ENCODE measurements around the gene GULP1. TPM values are rescaled to one million over a fixed set of nuclear protein-coding genes. Genes with fewer than 3 reads are reported as not detected.
A peak's percentile ranks its signal among the peaks of the same experiment; 100 is the strongest.

GULP1 gene
- total RNA-seq, 1 experiment from 2014 or later = 86.8 TPM

GRCh38 chr2:188328419-188328818 is 36.7 kb downstream of the GULP1 start:
- BruUV-seq (replicated peaks) = no TSS peak
- H3K4me3 Mint-ChIP-seq (ENCODE audit: low read depth, unreplicated experiment) = no peak overlapping the region
- no peak overlapping the region for H3K27ac Mint-ChIP-seq (ENCODE audit: unreplicated experiment)
- CTCF ChIA-PET = no interaction called here
- H3K27me3 Mint-ChIP-seq (ENCODE audit: unreplicated experiment) = no peaks in the 10 kb centered on the region
- intact Hi-C loops (cut with micrococcal nuclease; ENCODE audit: unreplicated experiment) = no loop called here
- peaks cover 15% of the 10 kb centered on the region for H3K4me1 Mint-ChIP-seq (ENCODE audit: low read depth, unreplicated experiment)
- TF ChIP-seq CTCF (IDR thresholded peaks at IDR 0.05; ENCODE audit: unreplicated experiment) = no peak
- H3K9me3 Mint-ChIP-seq (ENCODE audit: low read depth, unreplicated experiment) = no peaks in the 10 kb centered on the region
- DNase-seq = no peak
- no peaks in the 10 kb centered on the region for H3K36me3 Mint-ChIP-seq (ENCODE audit: insufficient read depth, unreplicated experiment)

DNA sequence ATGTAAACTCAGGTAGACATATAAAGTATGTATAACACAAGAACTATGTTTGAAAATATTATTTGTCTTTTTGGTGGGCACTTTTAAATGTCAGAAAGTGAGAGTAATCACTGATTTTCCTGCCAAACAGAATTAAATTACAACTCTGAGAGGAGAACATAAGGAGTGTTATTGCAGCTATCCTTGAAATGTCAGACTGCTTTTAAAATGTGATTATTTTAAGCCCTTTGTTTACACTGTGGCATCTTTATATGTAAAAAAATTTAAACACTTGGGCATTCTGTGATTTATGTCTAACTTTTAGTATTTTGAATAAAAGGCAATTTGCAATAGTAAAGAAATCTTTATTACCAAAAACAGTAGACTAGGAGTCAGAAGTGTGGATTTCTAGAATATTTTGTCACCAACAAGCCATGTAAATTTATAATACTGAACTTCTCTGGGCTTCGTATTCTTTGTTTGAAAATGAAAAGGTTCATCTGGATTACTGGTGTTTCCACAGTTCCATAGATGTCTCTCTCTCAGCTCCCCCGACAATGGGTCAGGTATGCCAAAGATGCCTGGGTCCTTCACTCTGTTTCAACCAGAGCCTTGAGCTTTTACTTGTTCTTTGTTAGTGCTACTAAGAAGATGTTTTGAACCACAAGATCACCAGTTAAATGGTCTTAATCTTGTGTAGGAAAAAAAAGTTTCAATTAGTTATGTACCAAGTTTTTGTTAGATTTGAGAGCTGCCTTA is 38.8 kb downstream of the GULP1 start:
- BruUV-seq (replicated peaks) = no TSS peak
- Mint-ChIP-seq H3K36me3 (ENCODE audit: insufficient read depth, unreplicated experiment) (peaks cover 4% of the 10 kb centered on the region), H3K9me3 (ENCODE audit: low read depth, unreplicated experiment) (no peaks in the 10 kb centered on the region), H3K27me3 (ENCODE audit: unreplicated experiment) (no peaks in the 10 kb centered on the region), H3K27ac (ENCODE audit: unreplicated experiment) (no peak overlapping the region), H3K4me1 (ENCODE audit: low read depth, unreplicated experiment) (peaks cover 17% of the 10 kb centered on the region), H3K4me3 (ENCODE audit: low read depth, unreplicated experiment) (no peak overlapping the region)
- DNase-seq = no peak
- TF ChIP-seq CTCF (IDR thresholded peaks at IDR 0.05; ENCODE audit: unreplicated experiment) = no peak
- intact Hi-C loops (cut with micrococcal nuclease; ENCODE audit: unreplicated experiment) = no loop called here
- CTCF ChIA-PET = no interaction called here

GRCh38 chr2:188332619-188333018 is 40.9 kb downstream of the GULP1 start:
- DNase-seq = no peak
- peak overlapping the region; percentile 10 for H3K27ac Mint-ChIP-seq (ENCODE audit: unreplicated experiment)
- H3K36me3 Mint-ChIP-seq (ENCODE audit: insufficient read depth, unreplicated experiment) = peaks cover 9% of the 10 kb centered on the region
- H3K27me3 Mint-ChIP-seq (ENCODE audit: unreplicated experiment) = no peaks in the 10 kb centered on the region
- BruUV-seq (replicated peaks) = no TSS peak
- intact Hi-C loops (cut with micrococcal nuclease; ENCODE audit: unreplicated experiment) = no loop called here
- CTCF ChIA-PET = interaction anchor here (0.7 kb wide), 1 partner anchor 129 kb away, joined by 3 read pairs; no protein-coding TSS in a partner anchor
- no peak overlapping the region for H3K4me3 Mint-ChIP-seq (ENCODE audit: low read depth, unreplicated experiment)
- no peaks in the 10 kb centered on the region for H3K9me3 Mint-ChIP-seq (ENCODE audit: low read depth, unreplicated experiment)
- TF ChIP-seq CTCF (IDR thresholded peaks at IDR 0.05; ENCODE audit: unreplicated experiment) = no peak
- peaks cover 17% of the 10 kb centered on the region for H3K4me1 Mint-ChIP-seq (ENCODE audit: low read depth, unreplicated experiment)

DNA sequence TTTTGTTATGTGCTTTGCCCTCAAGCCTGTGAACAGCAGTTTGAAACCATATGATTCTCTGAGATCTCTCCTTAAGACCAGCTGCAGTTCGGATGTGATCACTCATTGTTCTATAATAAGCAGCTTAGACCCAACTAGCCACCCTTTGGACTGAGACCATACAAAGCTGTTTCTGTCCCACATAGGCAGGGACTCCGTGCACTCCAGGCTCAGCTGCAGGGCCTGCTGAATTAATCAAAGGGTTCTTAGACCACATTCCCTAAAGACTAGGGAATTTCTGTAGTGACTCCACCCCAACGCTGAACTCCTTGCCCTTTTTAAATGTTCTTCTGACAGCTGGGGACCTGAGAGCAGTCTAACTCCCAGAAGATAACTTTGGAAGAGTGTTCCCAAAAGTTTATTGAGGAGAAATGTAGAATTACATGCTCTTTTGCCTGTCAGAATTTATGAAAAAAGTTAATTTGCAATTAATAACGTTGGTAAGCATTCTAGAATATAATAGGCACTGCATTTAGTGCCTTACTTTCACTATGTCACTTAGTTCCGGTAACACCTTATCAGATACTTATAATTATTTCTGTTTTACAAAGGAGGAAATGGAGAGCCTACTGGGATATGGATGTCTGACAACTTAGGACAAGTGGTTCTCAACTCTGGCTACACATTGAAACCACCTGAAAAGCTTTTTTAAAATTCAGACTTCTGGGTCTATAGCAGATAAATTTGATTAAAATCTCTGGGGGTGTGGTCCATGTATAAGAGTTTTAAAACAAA is 42.3 kb downstream of the GULP1 start:
- Mint-ChIP-seq H3K4me1 (ENCODE audit: low read depth, unreplicated experiment) (peaks cover 17% of the 10 kb centered on the region), H3K9me3 (ENCODE audit: low read depth, unreplicated experiment) (no peaks in the 10 kb centered on the region), H3K36me3 (ENCODE audit: insufficient read depth, unreplicated experiment) (peaks cover 9% of the 10 kb centered on the region), H3K4me3 (ENCODE audit: low read depth, unreplicated experiment) (peak overlapping the region; percentile 29), H3K27me3 (ENCODE audit: unreplicated experiment) (no peaks in the 10 kb centered on the region), H3K27ac (ENCODE audit: unreplicated experiment) (peak overlapping the region; percentile 55)
- no peak for DNase-seq
- intact Hi-C loops (cut with micrococcal nuclease; ENCODE audit: unreplicated experiment) = no loop called here
- CTCF ChIA-PET = interaction anchor here (0.6 kb wide), 1 partner anchor 30 kb away, joined by 3 read pairs; no protein-coding TSS in a partner anchor
- no TSS peak for BruUV-seq (replicated peaks)
- TF ChIP-seq CTCF (IDR thresholded peaks at IDR 0.05; ENCODE audit: unreplicated experiment) = no peak
